GM23338 (cell line): ENCODE measurements around the gene RHBDF2. TPM values are rescaled to one million over a fixed set of nuclear protein-coding genes. Genes with fewer than 3 reads are reported as not detected.

Experiments used
- ATAC-seq: fragments of 200-7000 bp; cut with Tn5 transposase; 3 replicates; pipeline ENCODE4 v1.9.1; 2020
- DNase-seq: peaks from one replicate; pipeline ENCODE4 v3.0.0-alpha.2; 2015; ENCODE audit warnings: low spot score
- H2AFZ ChIP-seq: fragments of 200-600 bp; sonication (generic); 2 replicates; pipeline ENCODE4 v1.8.0; 2016; ENCODE audit warnings: antibody characterized with exemption, mild to moderate bottlenecking, moderate library complexity
- H3F3A ChIP-seq: fragments of 200-600 bp; sonication (generic); replicated peaks from 2 replicates; pipeline ENCODE4 v1.8.0; 2017; ENCODE audit warnings: antibody characterized with exemption, mixed run types, low read depth
- H3K27ac ChIP-seq: fragments of 200-600 bp; sonication (generic); 2 replicates; pipeline ENCODE4 v1.6.1; 2016; ENCODE audit warnings: low read depth
- H3K27me3 ChIP-seq: fragments of 200-600 bp; sonication (generic); 2 replicates; pipeline ENCODE4 v1.8.0; 2016; ENCODE audit warnings: mild to moderate bottlenecking, mixed run types, moderate library complexity; ENCODE audit not compliant: insufficient read depth
- H3K36me3 ChIP-seq: fragments of 200-600 bp; sonication (generic); 2 replicates; pipeline ENCODE4 v1.8.0; 2016; ENCODE audit warnings: mild to moderate bottlenecking; ENCODE audit not compliant: insufficient read depth
- H3K4me1 ChIP-seq: fragments of 200-600 bp; sonication (generic); 2 replicates; pipeline ENCODE4 v1.8.0; 2016; ENCODE audit warnings: mild to moderate bottlenecking, moderate library complexity; ENCODE audit not compliant: insufficient read depth
- H3K4me2 ChIP-seq: fragments of 200-600 bp; sonication (generic); 2 replicates; pipeline ENCODE4 v1.7.1; 2017; ENCODE audit warnings: mixed run types
- H3K4me3 ChIP-seq: fragments of 200-600 bp; sonication (generic); 2 replicates; pipeline ENCODE4 v1.6.1; 2016; ENCODE audit warnings: mixed run types
- H3K79me2 ChIP-seq: fragments of 200-600 bp; sonication (generic); replicated peaks from 2 replicates; pipeline ENCODE4 v1.8.0; 2017; ENCODE audit warnings: mild to moderate bottlenecking; ENCODE audit not compliant: insufficient read depth
- H3K9me2 ChIP-seq: fragments of 200-600 bp; sonication (generic); 2 replicates; pipeline ENCODE4 v1.8.0; 2017; ENCODE audit not compliant: insufficient read depth
- H4K20me1 ChIP-seq: fragments of 200-600 bp; sonication (generic); replicated peaks from 2 replicates; pipeline ENCODE4 v1.8.0; 2017; ENCODE audit warnings: mild to moderate bottlenecking; ENCODE audit not compliant: insufficient read depth
- H3K27ac Mint-ChIP-seq: 2 replicates; pipeline ENCODE4 v1.8.0; 2020; ENCODE audit warnings: inconsistent platforms, mild to moderate bottlenecking, moderate library complexity, mixed read lengths
- H3K27me3 Mint-ChIP-seq: 3 replicates; pipeline ENCODE4 v1.8.0; 2022; ENCODE audit warnings: low read depth, mild to moderate bottlenecking, moderate library complexity, mixed read lengths, inconsistent platforms; ENCODE audit not compliant: insufficient read depth, poor library complexity
- H3K36me3 Mint-ChIP-seq: 3 replicates; pipeline ENCODE4 v1.8.0; 2021; ENCODE audit warnings: low read depth, mild to moderate bottlenecking, inconsistent platforms, moderate library complexity, mixed read lengths
- H3K4me1 Mint-ChIP-seq: 3 replicates; pipeline ENCODE4 v1.8.0; 2020; ENCODE audit warnings: mild to moderate bottlenecking, inconsistent platforms, mixed read lengths
- H3K4me3 Mint-ChIP-seq: 3 replicates; pipeline ENCODE4 v1.8.0; 2021; ENCODE audit warnings: moderate library complexity, mild to moderate bottlenecking, inconsistent platforms, mixed read lengths
- H3K9me3 Mint-ChIP-seq: 3 replicates; pipeline ENCODE4 v1.8.0; 2020; ENCODE audit warnings: moderate library complexity, mild to moderate bottlenecking, inconsistent platforms, mixed read lengths
- CREB1 ChIP-seq: fragments of 250-450 bp; sonication (Bioruptor Pico); IDR thresholded peaks from 2 replicates; pipeline ENCODE4 v1.5.0; 2020; ENCODE audit warnings: low read depth, mild to moderate bottlenecking, moderate library complexity
- CTCF ChIP-seq, 2 experiments: fragments of 200-600 bp in 1 of 2; sonication (generic) in 1 of 2; conservative IDR thresholded peaks; 2 replicates each; pipeline versions ENCODE4 v1.5.1 to v1.6.1; 2016 to 2017; ENCODE audit warnings: antibody characterized with exemption in 2 of 2, low read depth in 2 of 2, mild to moderate bottlenecking in 2 of 2, moderate library complexity in 1 of 2
- EZH2 ChIP-seq: fragments of 200-600 bp; sonication (generic); IDR thresholded peaks from one replicate; pipeline ENCODE4 v1.8.0; 2017; ENCODE audit warnings: antibody characterized with exemption, mild to moderate bottlenecking, low read depth; ENCODE audit not compliant: unreplicated experiment
- EZH2phosphoT487 ChIP-seq: fragments of 200-600 bp; sonication (generic); IDR thresholded peaks from one replicate; pipeline ENCODE4 v1.8.1; 2018; ENCODE audit warnings: antibody characterized with exemption; ENCODE audit not compliant: unreplicated experiment
- JUNB ChIP-seq: IDR thresholded peaks from one replicate; pipeline ENCODE4 v1.6.1; 2016; ENCODE audit warnings: antibody characterized with exemption; ENCODE audit not compliant: unreplicated experiment
- NANOG ChIP-seq: IDR thresholded peaks from 2 replicates; pipeline ENCODE4 v1.6.1; 2016; ENCODE audit warnings: antibody characterized with exemption, borderline replicate concordance
- POLR2AphosphoS5 ChIP-seq: IDR thresholded peaks from 2 replicates; pipeline ENCODE4 v1.6.1; 2016; ENCODE audit warnings: antibody characterized with exemption, low read depth
- REST ChIP-seq: IDR thresholded peaks from one replicate; pipeline ENCODE4 v1.6.1; 2018; ENCODE audit warnings: antibody characterized with exemption; ENCODE audit not compliant: unreplicated experiment
- STAT1 ChIP-seq: IDR thresholded peaks from one replicate; pipeline ENCODE4 v1.6.1; 2016; ENCODE audit warnings: antibody characterized with exemption; ENCODE audit not compliant: unreplicated experiment
- ZNF114 ChIP-seq: fragments of 250-450 bp; sonication (Bioruptor Pico); IDR thresholded peaks from 2 replicates; pipeline ENCODE4 v1.5.0; 2020; ENCODE audit warnings: mild to moderate bottlenecking, moderate library complexity
- ZNF331 ChIP-seq: fragments of 250-450 bp; sonication (Bioruptor Pico); IDR thresholded peaks from 2 replicates; pipeline ENCODE4 v1.5.0; 2020; ENCODE audit warnings: low read depth, mild to moderate bottlenecking, moderate library complexity
- polyA plus RNA-seq: library from polyadenylated mRNA; unstranded; fragments of >200 nt; fragmentation: Nextera tagmentation; extraction: Ambion mirVana; gene quantifications from 2 replicates; pipeline ENCODE4 v1.2.1, GENCODE V29; 2016
- total RNA-seq: library from RNA; depleted of rRNA; stranded (reverse); fragments of >200 nt; shearing (Covaris generic); gene quantifications from 2 replicates; pipeline ENCODE4 v1.2.3, GENCODE V29; 2014
- TF ChIP-seq, protein P1 (sequence below): IDR thresholded peaks from 2 replicates; pipeline ENCODE4 v1.6.1; 2016; ENCODE audit warnings: antibody characterized with exemption
- TF ChIP-seq, protein P2 (sequence below): fragments of 250-450 bp; sonication (Bioruptor Pico); IDR thresholded peaks from 2 replicates; pipeline ENCODE4 v1.5.0; 2020; ENCODE audit warnings: mild to moderate bottlenecking, moderate library complexity

RHBDF2 gene
- total and polyA plus RNA-seq, 2 experiments from 2014 or later = 9.4 to 29.5 TPM

DNA sequence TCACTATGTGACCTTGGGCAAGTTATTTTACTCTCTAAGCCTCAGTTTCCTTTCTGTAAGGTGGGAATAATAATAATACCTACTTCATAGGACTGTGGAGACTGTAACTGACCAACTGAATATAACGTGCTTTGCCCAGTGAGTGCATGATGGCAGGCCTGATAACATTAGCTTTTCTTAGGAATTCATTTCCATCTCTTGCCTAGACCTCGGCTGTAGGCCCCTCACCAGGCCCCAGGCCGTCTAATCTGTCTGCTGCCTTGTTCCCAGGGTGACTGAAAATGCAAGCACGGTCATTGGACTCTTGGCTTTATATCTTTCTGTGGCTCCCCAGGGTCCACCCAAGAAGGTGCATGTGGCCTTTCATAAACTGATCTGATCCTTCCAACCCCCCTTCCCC is 41.5 kb downstream of the RHBDF2 start:
- Mint-ChIP-seq H3K27me3 (peaks cover 8% of the 10 kb centered on the region), H3K36me3 (no peaks in the 10 kb centered on the region), H3K9me3 (no peaks in the 10 kb centered on the region), H3K4me1 (peaks cover 19% of the 10 kb centered on the region; the same call in 2 of the 3 replicates), H3K27ac (peak overlapping the region; percentile 75; the same call in 1 of the 2 replicates), H3K4me3 (no peak overlapping the region)
- no peak overlapping the region for H3K4me2 ChIP-seq
- TF ChIP-seq, protein P1, sequence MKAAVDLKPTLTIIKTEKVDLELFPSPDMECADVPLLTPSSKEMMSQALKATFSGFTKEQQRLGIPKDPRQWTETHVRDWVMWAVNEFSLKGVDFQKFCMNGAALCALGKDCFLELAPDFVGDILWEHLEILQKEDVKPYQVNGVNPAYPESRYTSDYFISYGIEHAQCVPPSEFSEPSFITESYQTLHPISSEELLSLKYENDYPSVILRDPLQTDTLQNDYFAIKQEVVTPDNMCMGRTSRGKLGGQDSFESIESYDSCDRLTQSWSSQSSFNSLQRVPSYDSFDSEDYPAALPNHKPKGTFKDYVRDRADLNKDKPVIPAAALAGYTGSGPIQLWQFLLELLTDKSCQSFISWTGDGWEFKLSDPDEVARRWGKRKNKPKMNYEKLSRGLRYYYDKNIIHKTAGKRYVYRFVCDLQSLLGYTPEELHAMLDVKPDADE = no peak
- TF ChIP-seq CREB1 = no peak
- no peak for TF ChIP-seq STAT1
- TF ChIP-seq CTCF (conservative IDR thresholded peaks at IDR 0.05; ENCODE audit: low read depth in 2 of 2) = no peak
- TF ChIP-seq JUNB = no peak
- no peak for TF ChIP-seq EZH2
- TF ChIP-seq, protein P2, sequence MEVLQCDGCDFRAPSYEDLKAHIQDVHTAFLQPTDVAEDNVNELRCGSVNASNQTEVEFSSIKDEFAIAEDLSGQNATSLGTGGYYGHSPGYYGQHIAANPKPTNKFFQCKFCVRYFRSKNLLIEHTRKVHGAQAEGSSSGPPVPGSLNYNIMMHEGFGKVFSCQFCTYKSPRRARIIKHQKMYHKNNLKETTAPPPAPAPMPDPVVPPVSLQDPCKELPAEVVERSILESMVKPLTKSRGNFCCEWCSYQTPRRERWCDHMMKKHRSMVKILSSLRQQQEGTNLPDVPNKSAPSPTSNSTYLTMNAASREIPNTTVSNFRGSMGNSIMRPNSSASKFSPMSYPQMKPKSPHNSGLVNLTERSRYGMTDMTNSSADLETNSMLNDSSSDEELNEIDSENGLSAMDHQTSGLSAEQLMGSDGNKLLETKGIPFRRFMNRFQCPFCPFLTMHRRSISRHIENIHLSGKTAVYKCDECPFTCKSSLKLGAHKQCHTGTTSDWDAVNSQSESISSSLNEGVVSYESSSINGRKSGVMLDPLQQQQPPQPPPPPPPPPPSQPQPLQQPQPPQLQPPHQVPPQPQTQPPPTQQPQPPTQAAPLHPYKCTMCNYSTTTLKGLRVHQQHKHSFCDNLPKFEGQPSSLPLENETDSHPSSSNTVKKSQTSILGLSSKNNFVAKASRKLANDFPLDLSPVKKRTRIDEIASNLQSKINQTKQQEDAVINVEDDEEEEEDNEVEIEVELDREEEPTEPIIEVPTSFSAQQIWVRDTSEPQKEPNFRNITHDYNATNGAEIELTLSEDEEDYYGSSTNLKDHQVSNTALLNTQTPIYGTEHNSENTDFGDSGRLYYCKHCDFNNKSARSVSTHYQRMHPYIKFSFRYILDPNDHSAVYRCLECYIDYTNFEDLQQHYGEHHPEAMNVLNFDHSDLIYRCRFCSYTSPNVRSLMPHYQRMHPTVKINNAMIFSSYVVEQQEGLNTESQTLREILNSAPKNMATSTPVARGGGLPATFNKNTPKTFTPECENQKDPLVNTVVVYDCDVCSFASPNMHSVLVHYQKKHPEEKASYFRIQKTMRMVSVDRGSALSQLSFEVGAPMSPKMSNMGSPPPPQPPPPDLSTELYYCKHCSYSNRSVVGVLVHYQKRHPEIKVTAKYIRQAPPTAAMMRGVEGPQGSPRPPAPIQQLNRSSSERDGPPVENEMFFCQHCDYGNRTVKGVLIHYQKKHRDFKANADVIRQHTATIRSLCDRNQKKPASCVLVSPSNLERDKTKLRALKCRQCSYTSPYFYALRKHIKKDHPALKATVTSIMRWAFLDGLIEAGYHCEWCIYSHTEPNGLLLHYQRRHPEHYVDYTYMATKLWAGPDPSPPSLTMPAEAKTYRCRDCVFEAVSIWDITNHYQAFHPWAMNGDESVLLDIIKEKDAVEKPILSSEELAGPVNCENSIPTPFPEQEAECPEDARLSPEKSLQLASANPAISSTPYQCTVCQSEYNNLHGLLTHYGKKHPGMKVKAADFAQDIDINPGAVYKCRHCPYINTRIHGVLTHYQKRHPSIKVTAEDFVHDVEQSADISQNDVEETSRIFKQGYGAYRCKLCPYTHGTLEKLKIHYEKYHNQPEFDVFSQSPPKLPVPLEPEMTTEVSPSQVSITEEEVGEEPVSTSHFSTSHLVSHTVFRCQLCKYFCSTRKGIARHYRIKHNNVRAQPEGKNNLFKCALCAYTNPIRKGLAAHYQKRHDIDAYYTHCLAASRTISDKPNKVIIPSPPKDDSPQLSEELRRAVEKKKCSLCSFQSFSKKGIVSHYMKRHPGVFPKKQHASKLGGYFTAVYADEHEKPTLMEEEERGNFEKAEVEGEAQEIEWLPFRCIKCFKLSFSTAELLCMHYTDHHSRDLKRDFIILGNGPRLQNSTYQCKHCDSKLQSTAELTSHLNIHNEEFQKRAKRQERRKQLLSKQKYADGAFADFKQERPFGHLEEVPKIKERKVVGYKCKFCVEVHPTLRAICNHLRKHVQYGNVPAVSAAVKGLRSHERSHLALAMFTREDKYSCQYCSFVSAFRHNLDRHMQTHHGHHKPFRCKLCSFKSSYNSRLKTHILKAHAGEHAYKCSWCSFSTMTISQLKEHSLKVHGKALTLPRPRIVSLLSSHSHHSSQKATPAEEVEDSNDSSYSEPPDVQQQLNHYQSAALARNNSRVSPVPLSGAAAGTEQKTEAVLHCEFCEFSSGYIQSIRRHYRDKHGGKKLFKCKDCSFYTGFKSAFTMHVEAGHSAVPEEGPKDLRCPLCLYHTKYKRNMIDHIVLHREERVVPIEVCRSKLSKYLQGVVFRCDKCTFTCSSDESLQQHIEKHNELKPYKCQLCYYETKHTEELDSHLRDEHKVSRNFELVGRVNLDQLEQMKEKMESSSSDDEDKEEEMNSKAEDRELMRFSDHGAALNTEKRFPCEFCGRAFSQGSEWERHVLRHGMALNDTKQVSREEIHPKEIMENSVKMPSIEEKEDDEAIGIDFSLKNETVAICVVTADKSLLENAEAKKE (CRISPR knock-in tag) = no peak
- TF ChIP-seq POLR2AphosphoS5 = no peak
- no peak for TF ChIP-seq EZH2phosphoT487
- no peak for TF ChIP-seq REST
- no peak for TF ChIP-seq ZNF331
- TF ChIP-seq ZNF114 (CRISPR knock-in tag) = no peak
- TF ChIP-seq NANOG = no peak
- no peaks in the 10 kb centered on the region for H3K9me2 ChIP-seq
- no peaks in the 10 kb centered on the region for H3K36me3 ChIP-seq
- DNase-seq (no peak), ATAC-seq (no peak)
- H3K27me3 ChIP-seq = no peaks in the 10 kb centered on the region
- no peak overlapping the region for H2AFZ ChIP-seq
- no peaks in the 10 kb centered on the region for H3K79me2 ChIP-seq
- H3K4me1 ChIP-seq = peaks cover 15% of the 10 kb centered on the region
- H3K27ac ChIP-seq = no peak overlapping the region
- 0 out of 2 replicates have a peak, but pooled peaks cover 6% of the 10 kb centered on the region for H3F3A ChIP-seq
- H3K4me3 ChIP-seq = no peak overlapping the region
- H4K20me1 ChIP-seq = no peaks in the 10 kb centered on the region
